ENCODE measurements around the gene CRTC2.

The CRTC2 gene

GRCh38 chr1:153976819-153977249 is 18.4 kb upstream of the CRTC2 start:
- in situ Hi-C loops (cut with HindIII; ENCODE audit: low sequenced_read_pairs), result no loop called here

- in situ Hi-C loops (cut with HindIII; ENCODE audit: low sequenced_read_pairs), result no loop called here
Observed at GRCh38 chr1:153973525-153973924, 15.1 kb upstream of the CRTC2 start.

GRCh38 chr1:153973071-153973470 is 14.7 kb upstream of the CRTC2 start:
- in situ Hi-C loops (cut with HindIII; ENCODE audit: low sequenced_read_pairs), result no loop called here

GRCh38 chr1:153970346-153970745 is 11.9 kb upstream of the CRTC2 start:
- in situ Hi-C loops (cut with HindIII; ENCODE audit: low sequenced_read_pairs), result no loop called here

- in situ Hi-C loops (cut with HindIII; ENCODE audit: low sequenced_read_pairs), result no loop called here
Observed at GRCh38 chr1:153968972-153969371, 10.6 kb upstream of the CRTC2 start.

- in situ Hi-C loops (cut with HindIII; ENCODE audit: low sequenced_read_pairs), result no loop called here
Observed at GRCh38 chr1:153968408-153968807, 10.0 kb upstream of the CRTC2 start.

- in situ Hi-C loops (cut with HindIII; ENCODE audit: low sequenced_read_pairs), result no loop called here
Observed at GRCh38 chr1:153968000-153968363, 9.6 kb upstream of the CRTC2 start.

GRCh38 chr1:153967107-153967999 is 8.9 kb upstream of the CRTC2 start, which contains the start of gene CREB3L4:
CREB3L4 (plus strand) TSS chr1:153967902; CDS start chr1:153968526, 624 bp downstream.
- in situ Hi-C loops (cut with HindIII; ENCODE audit: low sequenced_read_pairs), result no loop called here

- in situ Hi-C loops (cut with HindIII; ENCODE audit: low sequenced_read_pairs), result no loop called here
Observed at GRCh38 chr1:153963850-153964331, 5.5 kb upstream of the CRTC2 start.

- in situ Hi-C loops (cut with HindIII; ENCODE audit: low sequenced_read_pairs), result no loop called here
Observed at GRCh38 chr1:153963030-153963849, 4.8 kb upstream of the CRTC2 start, which contains the start of gene SLC39A1. SLC39A1 (minus strand) TSS chr1:153963537; CDS start chr1:153962715, 822 bp downstream.

- in situ Hi-C loops (cut with HindIII; ENCODE audit: low sequenced_read_pairs), result no loop called here
Observed at GRCh38 chr1:153962088-153963029, 3.9 kb upstream of the CRTC2 start.

GRCh38 chr1:153961421-153961820 is 3.0 kb upstream of the CRTC2 start:
- in situ Hi-C loops (cut with HindIII; ENCODE audit: low sequenced_read_pairs), result no loop called here

- in situ Hi-C loops (cut with HindIII; ENCODE audit: low sequenced_read_pairs), result no loop called here
Observed at GRCh38 chr1:153960206-153960605, 1.8 kb upstream of the CRTC2 start.

GRCh38 chr1:153959454-153959853 is 1.0 kb upstream of the CRTC2 start:
- in situ Hi-C loops (cut with HindIII; ENCODE audit: low sequenced_read_pairs), result no loop called here

- in situ Hi-C loops (cut with HindIII; ENCODE audit: low sequenced_read_pairs), result no loop called here
Observed at GRCh38 chr1:153958961-153959260, 499 bp upstream of the CRTC2 start.

GRCh38 chr1:153957744-153958110 is 685 bp downstream of the CRTC2 start:
- in situ Hi-C loops (cut with HindIII; ENCODE audit: low sequenced_read_pairs), result no loop called here

- in situ Hi-C loops (cut with HindIII; ENCODE audit: low sequenced_read_pairs), result no loop called here
Observed at GRCh38 chr1:153956997-153957715, 1.3 kb downstream of the CRTC2 start.

- in situ Hi-C loops (cut with HindIII; ENCODE audit: low sequenced_read_pairs), result no loop called here
Observed at GRCh38 chr1:153954826-153955225, 3.6 kb downstream of the CRTC2 start.

GRCh38 chr1:153953859-153954365 is 4.5 kb downstream of the CRTC2 start:
- in situ Hi-C loops (cut with HindIII; ENCODE audit: low sequenced_read_pairs), result no loop called here

- in situ Hi-C loops (cut with HindIII; ENCODE audit: low sequenced_read_pairs), result no loop called here
Observed at GRCh38 chr1:153951801-153952200, 6.6 kb downstream of the CRTC2 start.
